ENCODE results near the gene POC1B.

The POC1B gene

GRCh38 chr12:89497005-89497404, 28.8 kb downstream of the POC1B start:
- DNase-seq (ENCODE audit: low read depth), result no peak

- peak; percentile 61 for DNase-seq (ENCODE audit: low read depth)
Measured at GRCh38 chr12:89494411-89495231, 31.2 kb downstream of the POC1B start.

GRCh38 chr12:89493670-89494302, 32.1 kb downstream of the POC1B start:
- DNase-seq (ENCODE audit: low read depth), result no peak

GRCh38 chr12:89492883-89493282, 33.0 kb downstream of the POC1B start:
- DNase-seq (ENCODE audit: low read depth), result no peak

- no peak for DNase-seq (ENCODE audit: low read depth)
Measured at GRCh38 chr12:89490922-89491321, 34.9 kb downstream of the POC1B start.

- DNase-seq (ENCODE audit: low read depth), result no peak
Measured at GRCh38 chr12:89486264-89486663, 39.6 kb downstream of the POC1B start.

- DNase-seq (ENCODE audit: low read depth), result peak; percentile 46
Measured at GRCh38 chr12:89484470-89484869, 41.4 kb downstream of the POC1B start.

- DNase-seq (ENCODE audit: low read depth), result no peak
Measured at GRCh38 chr12:89481213-89481914, 44.5 kb downstream of the POC1B start.

GRCh38 chr12:89479982-89480381, 45.9 kb downstream of the POC1B start:
- no peak for DNase-seq (ENCODE audit: low read depth)

GRCh38 chr12:89477633-89478279, 48.1 kb downstream of the POC1B start:
- DNase-seq (ENCODE audit: low read depth), result no peak

GRCh38 chr12:89476904-89477595, 48.8 kb downstream of the POC1B start:
- no peak for DNase-seq (ENCODE audit: low read depth)

GRCh38 chr12:89476232-89476631, 49.6 kb downstream of the POC1B start:
- no peak for DNase-seq (ENCODE audit: low read depth)

GRCh38 chr12:89475203-89475990, 50.5 kb downstream of the POC1B start:
- DNase-seq (ENCODE audit: low read depth), result peak; percentile 50

- DNase-seq (ENCODE audit: low read depth), result no peak
Measured at GRCh38 chr12:89474615-89475014, 51.2 kb downstream of the POC1B start.

- DNase-seq (ENCODE audit: low read depth), result peak; percentile 81
Measured at GRCh38 chr12:89472508-89472907, 53.3 kb downstream of the POC1B start.

GRCh38 chr12:89470741-89471509, 54.9 kb downstream of the POC1B start:
- DNase-seq (ENCODE audit: low read depth), result peak; percentile 57

- peak; percentile 56 for DNase-seq (ENCODE audit: low read depth)
Measured at GRCh38 chr12:89469361-89469760, 56.5 kb downstream of the POC1B start.

GRCh38 chr12:89468648-89469326, 57.1 kb downstream of the POC1B start:
- no peak for DNase-seq (ENCODE audit: low read depth)

- no peak for DNase-seq (ENCODE audit: low read depth)
Measured at GRCh38 chr12:89468017-89468416, 57.8 kb downstream of the POC1B start.

All from EH (cell line).